Upper lobe of right lung (tissue), 1 donor: Measurements from ENCODE around the gene DTD2. TPM values are rescaled to one million over a fixed set of nuclear protein-coding genes. Genes with fewer than 3 reads are reported as not detected.
"Not testable (repeated sequence)": the region's sequence is repeated elsewhere in the genome, so short reads cannot be mapped to it uniquely, and the experiment has no call there.

ENCODE experiments used
- ATAC-seq: fragments of 200-7000 bp; cut with Tn5 transposase; one replicate; pipeline ENCODE4 v1.9.1; 2020; ENCODE audit warnings: mild to moderate bottlenecking, moderate library complexity
- DNase-seq: peaks from one replicate; pipeline ENCODE4 v3.0.0-alpha.2; 2020
- H3K27ac ChIP-seq: fragments of 200-600 bp; one replicate; pipeline ENCODE4 v1.8.0; 2022
- H3K27me3 ChIP-seq: fragments of 200-600 bp; one replicate; pipeline ENCODE4 v1.8.0; 2022; ENCODE audit warnings: mild to moderate bottlenecking
- H3K36me3 ChIP-seq: fragments of 200-600 bp; one replicate; pipeline ENCODE4 v1.8.0; 2022
- H3K4me1 ChIP-seq: fragments of 200-600 bp; one replicate; pipeline ENCODE4 v1.8.0; 2022
- H3K4me3 ChIP-seq: fragments of 200-600 bp; one replicate; pipeline ENCODE4 v1.8.0; 2022; ENCODE audit warnings: mild to moderate bottlenecking
- H3K9me3 ChIP-seq: fragments of 200-600 bp; one replicate; pipeline ENCODE4 v1.8.0; 2022
- CTCF ChIP-seq: fragments of 200-600 bp; IDR thresholded peaks from one replicate; pipeline ENCODE4 v1.8.0; 2022; ENCODE audit warnings: antibody characterized with exemption
- intact Hi-C: fragments of 100-400 bp; cut with DNase I; formaldehyde crosslinking; loops from one replicate; pipeline ENCODE4 v1.11.0; 2022
- total RNA-seq: library from RNA; stranded (reverse); fragmentation: NEBNext Ultra II Directional; extraction: Animal tissue kit (Norgen Biotek cat#: 25700); gene quantifications from one replicate; pipeline ENCODE4 v1.2.1, GENCODE V29; 2021
- donor health status: DM: no; HTN: yes; CAD: no; lungs with severe emphysema.

Gene DTD2
- total RNA-seq, 1 donor from 2014 or later, result 18.2 TPM

DNA sequence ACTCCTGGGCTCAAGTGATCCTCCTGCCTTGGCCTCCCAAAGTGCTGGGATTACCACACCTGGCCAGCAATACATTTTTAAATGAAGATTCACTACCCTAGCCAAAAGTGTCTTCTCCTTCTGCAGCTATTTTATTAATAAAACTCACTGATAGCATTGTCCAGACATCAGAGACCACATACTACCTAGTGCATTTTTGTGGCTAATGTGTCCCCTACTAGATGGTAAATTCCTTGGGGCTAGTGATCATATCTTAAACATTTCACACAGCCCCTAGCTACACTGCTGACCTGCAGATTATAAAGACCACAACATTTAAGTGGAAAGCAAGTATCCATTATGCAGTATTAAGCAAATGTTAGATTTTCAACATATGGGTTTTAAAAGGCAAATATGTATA lies 17.0 kb downstream of the DTD2 start:
- no peak for TF ChIP-seq CTCF
- intact Hi-C loops, result no loop called here
- no peaks in the 10 kb centered on the region for H3K9me3 ChIP-seq
- no peak for DNase-seq
- H3K27me3 ChIP-seq, result no peaks in the 10 kb centered on the region
- H3K4me3 ChIP-seq, result no peak overlapping the region
- no peaks in the 10 kb centered on the region for H3K4me1 ChIP-seq
- ATAC-seq, result no peak
- H3K27ac ChIP-seq, result no peak overlapping the region
- H3K36me3 ChIP-seq, result no peaks in the 10 kb centered on the region

GRCh38 chr14:31439561-31439960 lies 17.7 kb downstream of the DTD2 start:
- H3K9me3 ChIP-seq, result no peaks in the 10 kb centered on the region
- TF ChIP-seq CTCF, result no peak
- no peak overlapping the region for H3K4me3 ChIP-seq
- no peaks in the 10 kb centered on the region for H3K36me3 ChIP-seq
- DNase-seq, result no peak
- no peaks in the 10 kb centered on the region for H3K27me3 ChIP-seq
- H3K27ac ChIP-seq, result no peak overlapping the region
- intact Hi-C loops, result no loop called here
- ATAC-seq, result no peak
- no peaks in the 10 kb centered on the region for H3K4me1 ChIP-seq

DNA sequence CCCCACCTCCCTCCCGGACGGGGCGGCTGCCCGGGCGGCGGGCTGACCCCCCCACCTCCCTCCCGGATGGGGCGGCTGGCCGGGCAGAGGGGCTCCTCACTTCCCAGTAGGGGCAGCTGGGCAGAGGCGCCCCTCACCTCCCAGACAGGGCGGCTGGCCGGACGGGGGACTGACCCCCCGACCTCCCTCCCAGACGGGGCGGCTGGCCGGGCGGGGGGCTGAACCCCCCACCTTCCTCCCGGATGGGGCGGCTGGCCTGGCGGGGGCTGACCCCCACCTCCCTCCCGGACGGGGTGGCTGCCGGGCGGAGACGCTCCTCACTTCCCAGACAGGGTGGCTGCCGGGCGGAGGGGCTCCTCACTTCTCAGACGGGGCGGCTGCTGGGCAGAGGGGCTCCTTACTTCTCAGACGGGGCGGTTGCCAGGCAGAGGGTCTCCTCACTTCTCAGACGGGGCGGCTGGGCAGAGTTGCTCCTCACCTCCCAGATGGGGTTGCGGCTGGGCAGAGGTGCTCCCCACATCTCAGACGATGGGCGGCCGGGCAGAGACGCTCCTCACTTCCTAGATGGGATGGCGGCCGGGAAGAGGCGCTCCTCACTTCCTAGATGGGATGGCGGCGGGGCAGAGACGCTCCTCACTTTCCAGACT lies 20.1 kb downstream of the DTD2 start:
- H3K27ac ChIP-seq, DNase-seq, H3K4me3 ChIP-seq, ATAC-seq, H3K27me3 ChIP-seq, H3K9me3 ChIP-seq, H3K4me1 ChIP-seq, H3K36me3 ChIP-seq, intact Hi-C loops: not testable (repeated sequence)

- ATAC-seq (no peak), DNase-seq (no peak)
- H3K4me3 ChIP-seq, result no peak overlapping the region
- no peaks in the 10 kb centered on the region for H3K9me3 ChIP-seq
- no peak overlapping the region for H3K27ac ChIP-seq
- H3K4me1 ChIP-seq, result no peaks in the 10 kb centered on the region
- no peak for TF ChIP-seq CTCF
- H3K36me3 ChIP-seq, result no peaks in the 10 kb centered on the region
- intact Hi-C loops, result no loop called here
- H3K27me3 ChIP-seq, result no peaks in the 10 kb centered on the region
Measured at GRCh38 chr14:31435276-31435675, 22.0 kb downstream of the DTD2 start.

DNA sequence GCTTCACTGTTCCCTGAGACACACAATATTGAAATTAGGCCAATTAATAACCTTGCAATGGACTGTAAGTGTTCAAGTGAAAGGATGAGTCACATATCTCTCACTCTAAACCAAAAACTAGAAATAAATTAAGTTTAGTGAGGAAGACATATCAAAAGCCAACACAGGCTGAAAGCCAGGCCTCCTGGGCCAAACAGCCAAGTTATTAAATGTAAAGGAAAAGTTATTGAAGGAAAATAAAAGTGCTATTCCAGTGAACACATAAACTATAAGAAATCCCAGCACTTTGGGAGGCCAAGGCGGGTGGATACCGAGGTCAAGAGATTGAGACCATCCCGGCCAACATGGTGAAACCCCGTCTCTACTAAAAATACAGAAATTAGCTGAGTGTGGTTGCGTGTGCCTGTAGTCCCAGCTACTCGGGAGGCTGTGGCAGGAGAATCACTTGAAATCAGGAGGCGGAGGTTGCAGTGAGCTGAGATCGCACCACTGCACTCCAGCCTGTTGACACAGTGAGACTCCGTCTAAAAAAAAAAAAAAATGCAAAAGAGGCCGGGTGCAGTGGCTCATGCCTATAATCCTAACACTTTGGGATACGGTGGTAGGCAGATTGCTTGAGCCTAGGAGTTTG lies 26.6 kb downstream of the DTD2 start:
- Histone ChIP-seq H3K36me3 (no peaks in the 10 kb centered on the region), H3K4me1 (no peaks in the 10 kb centered on the region), H3K27me3 (no peaks in the 10 kb centered on the region), H3K27ac (no peak overlapping the region), H3K4me3 (no peak overlapping the region), H3K9me3 (no peaks in the 10 kb centered on the region)
- ATAC-seq (no peak), DNase-seq (no peak)
- intact Hi-C loops, result no loop called here
- no peak for TF ChIP-seq CTCF

GRCh38 chr14:31429791-31430190 lies 27.5 kb downstream of the DTD2 start:
- Histone ChIP-seq H3K4me1 (no peaks in the 10 kb centered on the region), H3K27ac (no peak overlapping the region), H3K27me3 (no peaks in the 10 kb centered on the region), H3K4me3 (no peak overlapping the region), H3K36me3 (no peaks in the 10 kb centered on the region), H3K9me3 (no peaks in the 10 kb centered on the region)
- no peak for ATAC-seq
- intact Hi-C loops, result no loop called here
- no peak for TF ChIP-seq CTCF
- no peak for DNase-seq
